GM19452 (cell line): ENCODE data around the gene MYH10.

ENCODE experiments used
- ATAC-seq: cut with Tn5 transposase; IDR thresholded peaks from one replicate; pipeline ENCODE4 v1.9.1; 2021; ENCODE audit not compliant: unreplicated experiment

Gene MYH10

GRCh38 chr17:8610558-8610957 is 20.0 kb downstream of the MYH10 start:
- ATAC-seq: no peak

- ATAC-seq: no peak
Observed at GRCh38 chr17:8609910-8610309, 20.6 kb downstream of the MYH10 start.

- ATAC-seq: no peak
Observed at GRCh38 chr17:8608001-8608400, 22.5 kb downstream of the MYH10 start.

GRCh38 chr17:8606401-8606800 is 24.1 kb downstream of the MYH10 start:
- no peak for ATAC-seq

- no peak for ATAC-seq
Observed at GRCh38 chr17:8602679-8603078, 27.8 kb downstream of the MYH10 start.

GRCh38 chr17:8599351-8600011 is 31.0 kb downstream of the MYH10 start:
- no peak for ATAC-seq

- ATAC-seq: no peak
Observed at GRCh38 chr17:8598913-8599312, 31.6 kb downstream of the MYH10 start.

- ATAC-seq: no peak
Observed at GRCh38 chr17:8593830-8594229, 36.7 kb downstream of the MYH10 start.

- no peak for ATAC-seq
Observed at GRCh38 chr17:8593276-8593675, 37.2 kb downstream of the MYH10 start.

GRCh38 chr17:8588877-8589554 is 41.5 kb downstream of the MYH10 start:
- ATAC-seq: no peak

- ATAC-seq: no peak
Observed at GRCh38 chr17:8586766-8587165, 43.8 kb downstream of the MYH10 start.

GRCh38 chr17:8585911-8586310 is 44.6 kb downstream of the MYH10 start:
- no peak for ATAC-seq

- no peak for ATAC-seq
Observed at GRCh38 chr17:8583954-8584353, 46.6 kb downstream of the MYH10 start.

GRCh38 chr17:8580952-8581658 is 49.4 kb downstream of the MYH10 start:
- ATAC-seq: peak; percentile 63

GRCh38 chr17:8577868-8578267 is 52.7 kb downstream of the MYH10 start:
- no peak for ATAC-seq

GRCh38 chr17:8576559-8577294 is 53.8 kb downstream of the MYH10 start:
- ATAC-seq: no peak

GRCh38 chr17:8574687-8575086 is 55.8 kb downstream of the MYH10 start:
- ATAC-seq: no peak

GRCh38 chr17:8572764-8573163 is 57.8 kb downstream of the MYH10 start:
- no peak for ATAC-seq

- no peak for ATAC-seq
Observed at GRCh38 chr17:8563981-8564602, 66.4 kb downstream of the MYH10 start.

GRCh38 chr17:8563024-8563776 is 67.3 kb downstream of the MYH10 start:
- ATAC-seq: no peak
